LNCAP (cell line): ENCODE results near the gene NOVA1.

Experiments
- TF ChIP-seq, protein P1 (sequence below): fragments of 450-650 bp; IDR thresholded peaks from 2 replicates; pipeline ENCODE4 v1.5.1; 2017; ENCODE audit warnings: mild to moderate bottlenecking

Gene NOVA1

GRCh38 chr14:26484562-26484961, 113.3 kb downstream of the NOVA1 start:
- TF ChIP-seq, protein P1, sequence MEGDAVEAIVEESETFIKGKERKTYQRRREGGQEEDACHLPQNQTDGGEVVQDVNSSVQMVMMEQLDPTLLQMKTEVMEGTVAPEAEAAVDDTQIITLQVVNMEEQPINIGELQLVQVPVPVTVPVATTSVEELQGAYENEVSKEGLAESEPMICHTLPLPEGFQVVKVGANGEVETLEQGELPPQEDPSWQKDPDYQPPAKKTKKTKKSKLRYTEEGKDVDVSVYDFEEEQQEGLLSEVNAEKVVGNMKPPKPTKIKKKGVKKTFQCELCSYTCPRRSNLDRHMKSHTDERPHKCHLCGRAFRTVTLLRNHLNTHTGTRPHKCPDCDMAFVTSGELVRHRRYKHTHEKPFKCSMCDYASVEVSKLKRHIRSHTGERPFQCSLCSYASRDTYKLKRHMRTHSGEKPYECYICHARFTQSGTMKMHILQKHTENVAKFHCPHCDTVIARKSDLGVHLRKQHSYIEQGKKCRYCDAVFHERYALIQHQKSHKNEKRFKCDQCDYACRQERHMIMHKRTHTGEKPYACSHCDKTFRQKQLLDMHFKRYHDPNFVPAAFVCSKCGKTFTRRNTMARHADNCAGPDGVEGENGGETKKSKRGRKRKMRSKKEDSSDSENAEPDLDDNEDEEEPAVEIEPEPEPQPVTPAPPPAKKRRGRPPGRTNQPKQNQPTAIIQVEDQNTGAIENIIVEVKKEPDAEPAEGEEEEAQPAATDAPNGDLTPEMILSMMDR, result no peak

- TF ChIP-seq, protein P1, result no peak
Observed at GRCh38 chr14:26478967-26479366, 118.9 kb downstream of the NOVA1 start.

DNA sequence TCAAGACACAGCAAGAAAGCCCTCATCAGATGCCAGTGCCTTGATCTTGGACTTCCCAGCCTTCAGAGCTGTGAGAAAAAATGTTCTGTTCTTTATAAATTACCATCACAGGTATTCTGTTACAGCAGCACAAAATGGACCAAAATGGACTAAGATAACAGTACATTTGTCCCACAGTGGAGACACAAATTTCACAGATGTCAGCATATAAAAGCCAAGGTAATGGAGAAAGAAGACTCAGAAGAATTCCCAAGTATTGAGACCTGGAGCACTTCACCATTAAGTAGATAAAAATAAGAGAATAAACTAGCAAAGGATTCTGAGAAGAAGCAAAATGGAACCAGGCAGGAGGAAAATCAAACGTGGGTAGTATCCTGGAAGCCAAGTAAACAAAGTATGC, 131.0 kb downstream of the NOVA1 start:
- TF ChIP-seq, protein P1, result no peak

GRCh38 chr14:26463136-26463535, 134.7 kb downstream of the NOVA1 start:
- TF ChIP-seq, protein P1, result no peak

DNA sequence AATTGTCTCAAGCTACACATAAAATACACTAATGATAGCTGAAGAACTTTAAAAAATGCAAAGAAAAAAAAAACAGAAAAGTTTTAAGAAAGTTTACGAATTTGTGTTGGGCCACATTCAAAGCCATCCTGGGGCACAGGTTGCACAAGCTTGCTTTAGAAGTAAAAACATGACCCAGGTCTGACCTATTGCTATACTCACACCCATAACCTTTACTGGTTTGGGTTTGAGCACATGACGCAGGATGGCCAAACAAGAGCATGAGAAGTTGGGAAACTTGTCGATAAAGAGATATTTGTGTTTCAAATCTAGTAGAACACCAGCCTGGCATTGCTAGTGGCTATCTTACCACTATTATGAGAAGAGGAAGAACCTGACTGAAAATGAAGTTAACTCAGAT, 143.7 kb downstream of the NOVA1 start:
- TF ChIP-seq, protein P1, result no peak

DNA sequence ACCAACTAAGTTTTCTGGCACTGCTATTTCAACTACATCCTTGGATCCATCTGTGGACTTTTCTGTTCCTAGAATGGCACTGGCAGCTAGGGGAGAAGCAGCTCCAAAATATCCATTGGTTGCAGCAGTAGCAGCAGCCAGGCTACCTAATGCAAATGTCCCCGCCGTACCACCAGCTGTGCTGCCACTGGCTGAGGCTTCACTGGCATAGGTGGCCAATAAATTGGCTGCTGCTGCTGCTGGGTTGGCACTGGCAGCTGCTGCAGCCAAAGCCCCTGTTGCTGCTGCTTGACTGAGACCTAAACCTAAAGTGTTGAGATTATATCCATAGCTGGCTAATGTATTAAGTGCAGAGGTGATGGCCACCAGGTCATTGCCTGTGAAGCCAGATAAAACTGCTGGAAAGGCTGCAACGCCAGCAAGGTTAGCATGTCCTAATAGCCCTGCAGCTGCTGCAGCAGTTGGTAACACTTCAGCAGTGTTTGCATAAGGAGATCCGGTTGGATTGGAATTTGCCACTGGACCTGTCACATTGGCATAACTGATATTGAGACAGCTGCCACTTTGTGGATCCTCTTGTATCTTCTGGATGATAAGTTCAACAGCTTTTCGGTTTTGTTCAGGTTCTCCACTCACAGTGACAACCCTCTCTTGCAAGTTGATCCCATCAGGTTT, 149.5 kb downstream of the NOVA1 start:
- TF ChIP-seq, protein P1, result no peak

GRCh38 chr14:26444822-26445221, 153.0 kb downstream of the NOVA1 start:
- TF ChIP-seq, protein P1, result no peak

GRCh38 chr14:26443654-26444053, 154.2 kb downstream of the NOVA1 start:
- TF ChIP-seq, protein P1, result no peak
